Measurements from ENCODE around the gene TOMM20.

TOMM20 gene

GRCh38 chr1:235060607-235061470 is 67.8 kb downstream of the TOMM20 start:
- no peak for DNase-seq
